ENCODE results near the gene RAD52.

DNA sequence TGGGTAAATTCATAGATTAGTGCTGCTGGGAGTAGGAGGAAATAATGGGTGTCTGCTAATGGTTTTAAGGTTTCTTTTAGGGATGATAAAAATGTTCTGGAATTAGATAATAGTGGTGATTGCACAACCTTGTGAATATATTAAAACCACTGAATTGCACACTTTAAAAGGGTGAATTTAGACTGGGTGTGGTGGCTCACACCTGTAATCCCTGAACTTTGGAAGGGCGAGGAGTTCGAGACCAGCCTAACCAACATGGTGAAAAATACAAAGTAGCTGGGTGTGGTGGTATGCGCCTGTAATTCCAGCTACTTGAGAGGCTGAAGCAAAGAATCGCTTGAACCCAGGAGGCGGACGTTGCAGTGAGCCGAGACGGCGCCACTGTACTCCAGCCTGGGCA is 1.3 kb downstream of the RAD52 start:
- TF ChIP-seq, protein P1, sequence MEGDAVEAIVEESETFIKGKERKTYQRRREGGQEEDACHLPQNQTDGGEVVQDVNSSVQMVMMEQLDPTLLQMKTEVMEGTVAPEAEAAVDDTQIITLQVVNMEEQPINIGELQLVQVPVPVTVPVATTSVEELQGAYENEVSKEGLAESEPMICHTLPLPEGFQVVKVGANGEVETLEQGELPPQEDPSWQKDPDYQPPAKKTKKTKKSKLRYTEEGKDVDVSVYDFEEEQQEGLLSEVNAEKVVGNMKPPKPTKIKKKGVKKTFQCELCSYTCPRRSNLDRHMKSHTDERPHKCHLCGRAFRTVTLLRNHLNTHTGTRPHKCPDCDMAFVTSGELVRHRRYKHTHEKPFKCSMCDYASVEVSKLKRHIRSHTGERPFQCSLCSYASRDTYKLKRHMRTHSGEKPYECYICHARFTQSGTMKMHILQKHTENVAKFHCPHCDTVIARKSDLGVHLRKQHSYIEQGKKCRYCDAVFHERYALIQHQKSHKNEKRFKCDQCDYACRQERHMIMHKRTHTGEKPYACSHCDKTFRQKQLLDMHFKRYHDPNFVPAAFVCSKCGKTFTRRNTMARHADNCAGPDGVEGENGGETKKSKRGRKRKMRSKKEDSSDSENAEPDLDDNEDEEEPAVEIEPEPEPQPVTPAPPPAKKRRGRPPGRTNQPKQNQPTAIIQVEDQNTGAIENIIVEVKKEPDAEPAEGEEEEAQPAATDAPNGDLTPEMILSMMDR (optimal IDR thresholded peaks at IDR 0.05 in 1 of 3, IDR thresholded peaks at IDR 0.05 in 1 of 3, conservative IDR thresholded peaks at IDR 0.05 in 1 of 3; ENCODE audit: extremely low read depth in 1 of 3, insufficient read depth in 2 of 3, low read length in 3 of 3) = no peak
- TF ChIP-seq EZH2 (IDR thresholded peaks at IDR 0.05; ENCODE audit: low read length) = no peak
